Panc1 (cell line): ENCODE measurements around the gene GNB1. TPM values are rescaled to one million over a fixed set of nuclear protein-coding genes. Genes with fewer than 3 reads are reported as not detected.

Experiments
- ATAC-seq: fragments of 200-7000 bp; cut with Tn5 transposase; 2 replicates; pipeline ENCODE4 v1.9.1; 2020; ENCODE audit warnings: mild to moderate bottlenecking, moderate library complexity
- BruUV-seq: library from RNA; stranded (reverse); fragments of 400-500 nt; replicated peaks from 2 replicates; lab custom pipeline; 2021; lab: Mats Ljungman, UMichigan
- CTCF ChIA-PET: fragments of 300-600 bp; sonication (Branson Sonifier 250); formaldehyde crosslinking; loops from one replicate; lab custom pipeline; 2022; ENCODE audit warnings: antibody characterized with exemption; lab: Charles Lee
- POLR2A ChIA-PET: fragments of 300-600 bp; sonication (Branson Sonifier 250); formaldehyde crosslinking; loops from one replicate; lab custom pipeline; 2022; ENCODE audit warnings: antibody characterized with exemption; lab: Charles Lee
- DNase-seq: peaks from one replicate; pipeline ENCODE4 v3.0.0-alpha.2; 2010; ENCODE audit warnings: low read depth, low spot score
- H3K27ac ChIP-seq: 2 replicates; pipeline ENCODE4 v1.5.1; 2011; ENCODE audit warnings: mild to moderate bottlenecking, low read length, inconsistent platforms
- H3K27me3 ChIP-seq: fragments of 200-500 bp; sonication (Bioruptor generic); 2 replicates; pipeline ENCODE4 v1.6.0; 2014; ENCODE audit warnings: low read length, inconsistent platforms; ENCODE audit not compliant: control insufficient read depth, insufficient read depth
- H3K36me3 ChIP-seq: fragments of 200-500 bp; sonication (Bioruptor generic); 2 replicates; pipeline ENCODE4 v1.5.1; 2014; ENCODE audit warnings: inconsistent platforms, mild to moderate bottlenecking, low read length, moderate library complexity; ENCODE audit not compliant: control insufficient read depth, insufficient read depth
- H3K4me1 ChIP-seq: 2 replicates; pipeline ENCODE4 v1.5.1; 2011; ENCODE audit warnings: inconsistent platforms, mild to moderate bottlenecking, low read length, moderate library complexity; ENCODE audit not compliant: control insufficient read depth, insufficient read depth
- H3K4me3 ChIP-seq, 2 experiments: 2 replicates each; pipeline ENCODE4 v1.5.1; 2011 to 2012; ENCODE audit warnings: low read depth in 2 of 2, low read length in 2 of 2, mild to moderate bottlenecking in 2 of 2, inconsistent platforms in 1 of 2, moderate library complexity in 1 of 2
- H3K9me3 ChIP-seq: fragments of 200-500 bp; sonication (Bioruptor generic); 2 replicates; pipeline ENCODE4 v1.5.1; 2014; ENCODE audit warnings: low read depth, mild to moderate bottlenecking, inconsistent platforms, low read length, moderate library complexity; ENCODE audit not compliant: control insufficient read depth, insufficient read depth
- POLR2AphosphoS5 ChIP-seq: IDR thresholded peaks from 2 replicates; pipeline ENCODE4 v1.6.1; 2012; ENCODE audit warnings: mild to moderate bottlenecking, low read depth, low read length, moderate library complexity
- SIN3A ChIP-seq: IDR thresholded peaks from 2 replicates; pipeline ENCODE4 v1.6.1; 2012; ENCODE audit warnings: low read depth, mild to moderate bottlenecking, low read length, moderate library complexity, borderline replicate concordance; ENCODE audit not compliant: insufficient read depth
- TCF7L2 ChIP-seq: IDR thresholded peaks from 2 replicates; pipeline ENCODE4 v1.6.1; 2011; ENCODE audit warnings: mild to moderate bottlenecking, low read depth, low read length, inconsistent platforms
- in situ Hi-C: cut with HindIII; loops from 2 replicates; pipeline ENCODE4 v1.10.0; 2016; ENCODE audit warnings: low sequenced_read_pairs, low pct_unique_long_range_greater_than_20kb
- intact Hi-C: fragments of 100-400 bp; cut with micrococcal nuclease; formaldehyde crosslinking; loops from one replicate; pipeline ENCODE4 v1.10.0; 2022; ENCODE audit not compliant: unreplicated experiment
- total RNA-seq: library from RNA; stranded (reverse); gene quantifications from one replicate; pipeline ENCODE4 v1.2.1, GENCODE V29; 2021; ENCODE audit not compliant: unreplicated experiment
- TF ChIP-seq, protein P1 (sequence below): fragments of 450-650 bp; IDR thresholded peaks from 2 replicates; pipeline ENCODE4 v1.5.1; 2017; ENCODE audit warnings: mild to moderate bottlenecking
- TF ChIP-seq, protein P2 (sequence below), 2 experiments: IDR thresholded peaks; 2 replicates each; pipeline ENCODE4 v1.6.1; 2011 to 2012; ENCODE audit warnings: low read depth in 2 of 2, control low read depth in 1 of 2, low read length in 1 of 2, mild to moderate bottlenecking in 1 of 2, moderate library complexity in 1 of 2; ENCODE audit not compliant: insufficient read depth in 1 of 2

GNB1 gene
- total RNA-seq, 1 experiment from 2014 or later: 499 TPM

DNA sequence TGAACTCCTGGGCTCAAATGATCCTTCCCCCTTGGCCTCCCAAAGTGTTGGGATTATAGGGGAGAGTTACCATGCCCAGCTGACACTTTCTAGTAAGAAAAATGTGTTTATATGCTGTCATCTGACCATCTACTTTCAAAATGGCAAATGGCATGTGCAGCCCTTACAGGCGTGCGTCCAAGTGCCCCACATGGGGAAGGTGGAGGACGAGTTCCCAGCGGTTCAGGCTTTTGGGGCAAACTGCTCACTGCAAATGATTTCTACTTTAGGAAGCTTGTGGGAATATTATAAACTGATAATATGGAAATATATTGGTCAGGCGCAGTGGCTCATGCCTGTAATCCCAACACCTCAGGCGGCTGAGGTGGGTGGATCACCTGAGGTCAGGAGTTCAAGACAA lies 71.1 kb downstream of the GNB1 start:
- DNase-seq (no peak), ATAC-seq (no peak)
- no peaks in the 10 kb centered on the region for H3K4me1 ChIP-seq
- H3K27me3 ChIP-seq: no peaks in the 10 kb centered on the region
- no peaks in the 10 kb centered on the region for H3K9me3 ChIP-seq
- POLR2A ChIA-PET: no interaction called here
- in situ Hi-C loops (loop anchor here (5.0 to 10.0 kb wide), 2 partner anchors 68 to 175 kb away; no protein-coding TSS in a partner anchor), intact Hi-C loops (no loop called here)
- H3K27ac ChIP-seq: no peak overlapping the region
- CTCF ChIA-PET: no interaction called here
- TF ChIP-seq TCF7L2: no peak
- TF ChIP-seq POLR2AphosphoS5: no peak
- TF ChIP-seq, protein P1, sequence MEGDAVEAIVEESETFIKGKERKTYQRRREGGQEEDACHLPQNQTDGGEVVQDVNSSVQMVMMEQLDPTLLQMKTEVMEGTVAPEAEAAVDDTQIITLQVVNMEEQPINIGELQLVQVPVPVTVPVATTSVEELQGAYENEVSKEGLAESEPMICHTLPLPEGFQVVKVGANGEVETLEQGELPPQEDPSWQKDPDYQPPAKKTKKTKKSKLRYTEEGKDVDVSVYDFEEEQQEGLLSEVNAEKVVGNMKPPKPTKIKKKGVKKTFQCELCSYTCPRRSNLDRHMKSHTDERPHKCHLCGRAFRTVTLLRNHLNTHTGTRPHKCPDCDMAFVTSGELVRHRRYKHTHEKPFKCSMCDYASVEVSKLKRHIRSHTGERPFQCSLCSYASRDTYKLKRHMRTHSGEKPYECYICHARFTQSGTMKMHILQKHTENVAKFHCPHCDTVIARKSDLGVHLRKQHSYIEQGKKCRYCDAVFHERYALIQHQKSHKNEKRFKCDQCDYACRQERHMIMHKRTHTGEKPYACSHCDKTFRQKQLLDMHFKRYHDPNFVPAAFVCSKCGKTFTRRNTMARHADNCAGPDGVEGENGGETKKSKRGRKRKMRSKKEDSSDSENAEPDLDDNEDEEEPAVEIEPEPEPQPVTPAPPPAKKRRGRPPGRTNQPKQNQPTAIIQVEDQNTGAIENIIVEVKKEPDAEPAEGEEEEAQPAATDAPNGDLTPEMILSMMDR: no peak
- no peak for TF ChIP-seq SIN3A
- TF ChIP-seq, protein P2, sequence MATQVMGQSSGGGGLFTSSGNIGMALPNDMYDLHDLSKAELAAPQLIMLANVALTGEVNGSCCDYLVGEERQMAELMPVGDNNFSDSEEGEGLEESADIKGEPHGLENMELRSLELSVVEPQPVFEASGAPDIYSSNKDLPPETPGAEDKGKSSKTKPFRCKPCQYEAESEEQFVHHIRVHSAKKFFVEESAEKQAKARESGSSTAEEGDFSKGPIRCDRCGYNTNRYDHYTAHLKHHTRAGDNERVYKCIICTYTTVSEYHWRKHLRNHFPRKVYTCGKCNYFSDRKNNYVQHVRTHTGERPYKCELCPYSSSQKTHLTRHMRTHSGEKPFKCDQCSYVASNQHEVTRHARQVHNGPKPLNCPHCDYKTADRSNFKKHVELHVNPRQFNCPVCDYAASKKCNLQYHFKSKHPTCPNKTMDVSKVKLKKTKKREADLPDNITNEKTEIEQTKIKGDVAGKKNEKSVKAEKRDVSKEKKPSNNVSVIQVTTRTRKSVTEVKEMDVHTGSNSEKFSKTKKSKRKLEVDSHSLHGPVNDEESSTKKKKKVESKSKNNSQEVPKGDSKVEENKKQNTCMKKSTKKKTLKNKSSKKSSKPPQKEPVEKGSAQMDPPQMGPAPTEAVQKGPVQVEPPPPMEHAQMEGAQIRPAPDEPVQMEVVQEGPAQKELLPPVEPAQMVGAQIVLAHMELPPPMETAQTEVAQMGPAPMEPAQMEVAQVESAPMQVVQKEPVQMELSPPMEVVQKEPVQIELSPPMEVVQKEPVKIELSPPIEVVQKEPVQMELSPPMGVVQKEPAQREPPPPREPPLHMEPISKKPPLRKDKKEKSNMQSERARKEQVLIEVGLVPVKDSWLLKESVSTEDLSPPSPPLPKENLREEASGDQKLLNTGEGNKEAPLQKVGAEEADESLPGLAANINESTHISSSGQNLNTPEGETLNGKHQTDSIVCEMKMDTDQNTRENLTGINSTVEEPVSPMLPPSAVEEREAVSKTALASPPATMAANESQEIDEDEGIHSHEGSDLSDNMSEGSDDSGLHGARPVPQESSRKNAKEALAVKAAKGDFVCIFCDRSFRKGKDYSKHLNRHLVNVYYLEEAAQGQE (IDR thresholded peaks at IDR 0.05; ENCODE audit: insufficient read depth in 1 of 2, low read depth in 2 of 2, low read length in 1 of 2): no peak
- peaks cover 31% of the 10 kb centered on the region for H3K36me3 ChIP-seq
- BruUV-seq: no TSS peak
- H3K4me3 ChIP-seq: no peak overlapping the region

DNA sequence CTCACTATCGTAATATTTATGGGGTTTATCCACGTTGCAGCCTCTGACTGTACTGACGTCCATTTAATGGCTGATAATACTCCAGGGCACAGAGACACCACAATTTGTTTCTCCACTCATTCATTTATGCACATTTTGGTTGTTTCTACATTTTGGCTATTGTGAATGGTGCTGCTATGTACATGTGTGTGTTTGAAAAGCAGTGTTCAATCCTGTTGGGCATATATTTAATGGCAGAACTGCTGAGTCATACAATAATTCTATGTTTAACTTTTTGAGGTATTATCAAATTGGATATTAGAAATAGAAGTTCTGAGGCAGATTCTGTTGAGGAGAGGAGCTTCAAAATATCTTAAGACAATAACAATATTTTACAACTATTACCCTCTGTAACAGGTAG lies 73.7 kb downstream of the GNB1 start:
- BruUV-seq: no TSS peak
- Histone ChIP-seq H3K27me3 (no peaks in the 10 kb centered on the region), H3K9me3 (no peaks in the 10 kb centered on the region), H3K36me3 (peaks cover 29% of the 10 kb centered on the region), H3K4me3 (no peak overlapping the region), H3K4me1 (no peaks in the 10 kb centered on the region), H3K27ac (no peak overlapping the region)
- in situ Hi-C loops (no loop called here), intact Hi-C loops (no loop called here)
- DNase-seq: no peak
- POLR2A ChIA-PET: no interaction called here
- CTCF ChIA-PET: no interaction called here
- no peak for TF ChIP-seq SIN3A
- TF ChIP-seq POLR2AphosphoS5: no peak
- TF ChIP-seq, protein P1: no peak
- TF ChIP-seq, protein P2 (IDR thresholded peaks at IDR 0.05; ENCODE audit: insufficient read depth in 1 of 2, low read depth in 2 of 2, low read length in 1 of 2): no peak
- no peak for TF ChIP-seq TCF7L2
- no peak for ATAC-seq
